Ascending aorta (tissue), 2 donors: Measurements from ENCODE around the gene ZBTB2. TPM values are rescaled to one million over a fixed set of nuclear protein-coding genes. Genes with fewer than 3 reads are reported as not detected.

Experiments used
- DNase-seq, 2 donors: peaks; one replicate each; pipeline ENCODE4 v3.0.0-alpha.2; 2019; ENCODE audit warnings: low spot score in 2 of 2
- H3K27ac ChIP-seq, 2 donors: fragments of 200-600 bp; sonication (generic); one replicate each; pipeline ENCODE4 v1.5.1; 2016 to 2017; ENCODE audit warnings: mild to moderate bottlenecking in 1 of 2
- H3K27me3 ChIP-seq: fragments of 200-600 bp; sonication (generic); one replicate; pipeline ENCODE4 v1.5.1; 2017
- H3K36me3 ChIP-seq, 2 donors: fragments of 200-600 bp; sonication (generic); one replicate each; pipeline ENCODE4 v1.5.1; 2016
- H3K4me1 ChIP-seq, 2 donors: fragments of 200-600 bp; sonication (generic); one replicate each; pipeline ENCODE4 v1.5.1; 2016 to 2017; ENCODE audit warnings: mild to moderate bottlenecking in 1 of 2
- H3K4me3 ChIP-seq, 2 donors: fragments of 200-600 bp; sonication (generic); one replicate each; pipeline ENCODE4 v1.5.1; 2016 to 2017; ENCODE audit warnings: mild to moderate bottlenecking in 1 of 2
- H3K9me3 ChIP-seq, 2 donors: fragments of 200-600 bp; sonication (generic); one replicate each; pipeline ENCODE4 v1.5.1; 2016
- intact Hi-C: fragments of 100-400 bp; cut with DNase I; formaldehyde crosslinking; loops from one replicate; pipeline ENCODE4 v1.15.1; 2023
- total RNA-seq: library from RNA; depleted of rRNA; stranded (reverse); fragments of >200 nt; gene quantifications from one replicate; pipeline ENCODE4 v1.1.0, GENCODE V29; 2016
- TF ChIP-seq, protein P1 (sequence below), 3 experiments: fragments of 200-600 bp in 2 of 3; fragments of 450-650 bp in 1 of 3; sonication (generic) in 2 of 3; IDR thresholded peaks; one replicate each; pipeline ENCODE4 v1.5.1; 2016 to 2019; ENCODE audit warnings: antibody characterized with exemption in 3 of 3, mild to moderate bottlenecking in 1 of 3, moderate library complexity in 1 of 3

ZBTB2 gene
- total RNA-seq, 1 donor from 2014 or later, result 9.9 TPM

- no peaks in the 10 kb centered on the region for H3K9me3 ChIP-seq
- no peak overlapping the region for H3K4me3 ChIP-seq
- TF ChIP-seq, protein P1, sequence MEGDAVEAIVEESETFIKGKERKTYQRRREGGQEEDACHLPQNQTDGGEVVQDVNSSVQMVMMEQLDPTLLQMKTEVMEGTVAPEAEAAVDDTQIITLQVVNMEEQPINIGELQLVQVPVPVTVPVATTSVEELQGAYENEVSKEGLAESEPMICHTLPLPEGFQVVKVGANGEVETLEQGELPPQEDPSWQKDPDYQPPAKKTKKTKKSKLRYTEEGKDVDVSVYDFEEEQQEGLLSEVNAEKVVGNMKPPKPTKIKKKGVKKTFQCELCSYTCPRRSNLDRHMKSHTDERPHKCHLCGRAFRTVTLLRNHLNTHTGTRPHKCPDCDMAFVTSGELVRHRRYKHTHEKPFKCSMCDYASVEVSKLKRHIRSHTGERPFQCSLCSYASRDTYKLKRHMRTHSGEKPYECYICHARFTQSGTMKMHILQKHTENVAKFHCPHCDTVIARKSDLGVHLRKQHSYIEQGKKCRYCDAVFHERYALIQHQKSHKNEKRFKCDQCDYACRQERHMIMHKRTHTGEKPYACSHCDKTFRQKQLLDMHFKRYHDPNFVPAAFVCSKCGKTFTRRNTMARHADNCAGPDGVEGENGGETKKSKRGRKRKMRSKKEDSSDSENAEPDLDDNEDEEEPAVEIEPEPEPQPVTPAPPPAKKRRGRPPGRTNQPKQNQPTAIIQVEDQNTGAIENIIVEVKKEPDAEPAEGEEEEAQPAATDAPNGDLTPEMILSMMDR (IDR thresholded peaks at IDR 0.05), result no peak
- peaks cover 5 to 12% of the 10 kb centered on the region in 2 donors for H3K36me3 ChIP-seq
- intact Hi-C loops, result loop anchor here (5.0 kb wide), 1 partner anchor 44 kb away; the partner anchor contains the start of gene ZBTB2
- H3K27me3 ChIP-seq, result no peaks in the 10 kb centered on the region
- peak overlapping the region; percentile 66 to 72 for H3K27ac ChIP-seq
- peaks cover 8 to 26% of the 10 kb centered on the region in 2 donors for H3K4me1 ChIP-seq
- no peak for DNase-seq
Measured at GRCh38 chr6:151436300-151436699, 44.9 kb upstream of the ZBTB2 start.

GRCh38 chr6:151434369-151434768 is 43.0 kb upstream of the ZBTB2 start:
- no peak for DNase-seq
- Histone ChIP-seq H3K36me3 (peaks cover 18 to 30% of the 10 kb centered on the region in 2 donors), H3K4me3 (no peak overlapping the region), H3K4me1 (peaks cover 8 to 16% of the 10 kb centered on the region in 2 donors), H3K27ac (no peak overlapping the region), H3K27me3 (no peaks in the 10 kb centered on the region), H3K9me3 (no peaks in the 10 kb centered on the region)
- TF ChIP-seq, protein P1 (IDR thresholded peaks at IDR 0.05), result no peak
- intact Hi-C loops, result no loop called here

- no peaks in the 10 kb centered on the region for H3K27me3 ChIP-seq
- no peak for DNase-seq
- peaks cover 25 to 47% of the 10 kb centered on the region in 2 donors for H3K36me3 ChIP-seq
- H3K4me3 ChIP-seq, result no peak overlapping the region
- TF ChIP-seq, protein P1 (IDR thresholded peaks at IDR 0.05), result no peak
- peaks cover 8 to 14% of the 10 kb centered on the region in 2 donors for H3K4me1 ChIP-seq
- H3K27ac ChIP-seq, result no peak overlapping the region
- H3K9me3 ChIP-seq, result no peaks in the 10 kb centered on the region
- intact Hi-C loops, result no loop called here
Measured at GRCh38 chr6:151432651-151433050, 41.3 kb upstream of the ZBTB2 start.

GRCh38 chr6:151431337-151431736 is 40.0 kb upstream of the ZBTB2 start:
- intact Hi-C loops, result no loop called here
- TF ChIP-seq, protein P1 (IDR thresholded peaks at IDR 0.05), result no peak
- DNase-seq, result no peak
- Histone ChIP-seq H3K4me1 (peaks cover 1 to 2% of the 10 kb centered on the region in 2 donors), H3K4me3 (no peak overlapping the region), H3K27ac (no peak overlapping the region), H3K36me3 (peaks cover 25 to 59% of the 10 kb centered on the region in 2 donors), H3K9me3 (no peaks in the 10 kb centered on the region), H3K27me3 (no peaks in the 10 kb centered on the region)

GRCh38 chr6:151430886-151431285 is 39.5 kb upstream of the ZBTB2 start:
- intact Hi-C loops, result no loop called here
- no peak overlapping the region for H3K4me3 ChIP-seq
- TF ChIP-seq, protein P1 (IDR thresholded peaks at IDR 0.05), result no peak
- H3K4me1 ChIP-seq, result no peaks in the 10 kb centered on the region
- no peak overlapping the region for H3K27ac ChIP-seq
- H3K36me3 ChIP-seq, result peaks cover 25 to 63% of the 10 kb centered on the region in 2 donors
- H3K9me3 ChIP-seq, result no peaks in the 10 kb centered on the region
- no peak for DNase-seq
- no peaks in the 10 kb centered on the region for H3K27me3 ChIP-seq
